GM12878 (cell line): ENCODE results near the gene CMBL.
"Not testable (repeated sequence)": the region's sequence is repeated elsewhere in the genome, so short reads cannot be mapped to it uniquely, and the experiment has no call there.

ENCODE experiments used
- CEBPB ChIP-seq, 2 experiments: fragments of 150-350 bp in 1 of 2; IDR thresholded peaks; 2 replicates each; pipeline ENCODE4 v1.6.1; 2012 to 2014; ENCODE audit warnings: low read depth in 2 of 2, low read length in 2 of 2, borderline replicate concordance in 1 of 2, inconsistent platforms in 1 of 2
- CREM ChIP-seq: IDR thresholded peaks from 2 replicates; pipeline ENCODE4 v1.6.1; 2014; ENCODE audit warnings: antibody characterized with exemption, low read depth
- EP300 ChIP-seq, 2 experiments: fragments of 150-350 bp in 1 of 2; IDR thresholded peaks; 2 replicates each; pipeline ENCODE4 v1.6.1; 2011 to 2012; ENCODE audit warnings: low read depth in 2 of 2, low read length in 2 of 2, borderline replicate concordance in 1 of 2, improper control_type of control experiment in 1 of 2, inconsistent platforms in 1 of 2; ENCODE audit not compliant: control insufficient read depth in 1 of 2
- HCFC1 ChIP-seq: fragments of 150-350 bp; IDR thresholded peaks from 2 replicates; pipeline ENCODE4 v1.6.1; 2014; ENCODE audit warnings: low read length
- JUND ChIP-seq: IDR thresholded peaks from 2 replicates; pipeline ENCODE4 v1.6.1; 2012; ENCODE audit warnings: low read depth, mild to moderate bottlenecking, low read length, improper control_type of control experiment, moderate library complexity
- MAX ChIP-seq: IDR thresholded peaks from 2 replicates; pipeline ENCODE4 v1.6.1; 2012; ENCODE audit warnings: low read depth, low read length, improper control_type of control experiment
- MXI1 ChIP-seq: fragments of 150-350 bp; IDR thresholded peaks from 2 replicates; pipeline ENCODE4 v1.6.1; 2011; ENCODE audit warnings: low read depth, mild to moderate bottlenecking, inconsistent platforms, low read length, improper control_type of control experiment
- POLR2A ChIP-seq: IDR thresholded peaks from 2 replicates; pipeline ENCODE4 v1.6.1; 2011; ENCODE audit warnings: low read depth, mild to moderate bottlenecking, low read length
- SMC3 ChIP-seq: IDR thresholded peaks from 2 replicates; pipeline ENCODE4 v1.6.1; 2011; ENCODE audit warnings: low read length, improper control_type of control experiment, borderline replicate concordance
- SP1 ChIP-seq: IDR thresholded peaks from one replicate; pipeline ENCODE4 v1.6.1; 2011; ENCODE audit warnings: low read depth, low read length
- TAF1 ChIP-seq: IDR thresholded peaks from 2 replicates; pipeline ENCODE4 v1.6.1; 2011; ENCODE audit warnings: mild to moderate bottlenecking, low read depth, low read length, borderline replicate concordance
- YY1 ChIP-seq: IDR thresholded peaks from 2 replicates; pipeline ENCODE4 v1.6.1; 2011; ENCODE audit warnings: low read depth, mild to moderate bottlenecking, low read length
- TF ChIP-seq, protein P1 (sequence below), 3 experiments: IDR thresholded peaks in 2 of 3; conservative IDR thresholded peaks in 1 of 3; 2 replicates each; pipeline ENCODE4 v1.5.1; 2011; ENCODE audit warnings: low read depth in 3 of 3, low read length in 3 of 3, mild to moderate bottlenecking in 3 of 3, control low read depth in 2 of 3, moderate library complexity in 2 of 3, inconsistent platforms in 1 of 3, mixed read lengths in 1 of 3; ENCODE audit not compliant: control insufficient read depth in 2 of 3, insufficient read depth in 1 of 3; ENCODE audit errors: extremely low read depth in 1 of 3
- TF ChIP-seq, protein P2 (sequence below): IDR thresholded peaks from 2 replicates; pipeline ENCODE4 v1.6.1; 2011; ENCODE audit warnings: low read depth, mild to moderate bottlenecking, low read length, moderate library complexity, borderline replicate concordance; ENCODE audit errors: extremely low read depth

GRCh38 chr5:10344461-10345106 lies 36.9 kb upstream of the CMBL start:
- TF ChIP-seq, protein P1, sequence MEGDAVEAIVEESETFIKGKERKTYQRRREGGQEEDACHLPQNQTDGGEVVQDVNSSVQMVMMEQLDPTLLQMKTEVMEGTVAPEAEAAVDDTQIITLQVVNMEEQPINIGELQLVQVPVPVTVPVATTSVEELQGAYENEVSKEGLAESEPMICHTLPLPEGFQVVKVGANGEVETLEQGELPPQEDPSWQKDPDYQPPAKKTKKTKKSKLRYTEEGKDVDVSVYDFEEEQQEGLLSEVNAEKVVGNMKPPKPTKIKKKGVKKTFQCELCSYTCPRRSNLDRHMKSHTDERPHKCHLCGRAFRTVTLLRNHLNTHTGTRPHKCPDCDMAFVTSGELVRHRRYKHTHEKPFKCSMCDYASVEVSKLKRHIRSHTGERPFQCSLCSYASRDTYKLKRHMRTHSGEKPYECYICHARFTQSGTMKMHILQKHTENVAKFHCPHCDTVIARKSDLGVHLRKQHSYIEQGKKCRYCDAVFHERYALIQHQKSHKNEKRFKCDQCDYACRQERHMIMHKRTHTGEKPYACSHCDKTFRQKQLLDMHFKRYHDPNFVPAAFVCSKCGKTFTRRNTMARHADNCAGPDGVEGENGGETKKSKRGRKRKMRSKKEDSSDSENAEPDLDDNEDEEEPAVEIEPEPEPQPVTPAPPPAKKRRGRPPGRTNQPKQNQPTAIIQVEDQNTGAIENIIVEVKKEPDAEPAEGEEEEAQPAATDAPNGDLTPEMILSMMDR (IDR thresholded peaks at IDR 0.05 in 2 of 3, conservative IDR thresholded peaks at IDR 0.05 in 1 of 3; ENCODE audit: control insufficient read depth in 2 of 3, extremely low read depth in 1 of 3, insufficient read depth in 1 of 3, low read depth in 3 of 3, low read length in 3 of 3), result not testable (repeated sequence)
- TF ChIP-seq POLR2A; TAF1; YY1; EP300 (IDR thresholded peaks at IDR 0.05; ENCODE audit: borderline replicate concordance in 1 of 2, control insufficient read depth in 1 of 2, low read depth in 2 of 2, low read length in 2 of 2); MAX; HCFC1; CREM; JUND; SMC3; CEBPB (IDR thresholded peaks at IDR 0.05; ENCODE audit: borderline replicate concordance in 1 of 2, low read depth in 2 of 2, low read length in 2 of 2); SP1; MXI1: not testable (repeated sequence)
- TF ChIP-seq, protein P2, sequence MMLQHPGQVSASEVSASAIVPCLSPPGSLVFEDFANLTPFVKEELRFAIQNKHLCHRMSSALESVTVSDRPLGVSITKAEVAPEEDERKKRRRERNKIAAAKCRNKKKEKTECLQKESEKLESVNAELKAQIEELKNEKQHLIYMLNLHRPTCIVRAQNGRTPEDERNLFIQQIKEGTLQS, result not testable (repeated sequence)
